T-cell (primary cell): Measurements from ENCODE around the gene PLEKHA7. TPM values are rescaled to one million over a fixed set of nuclear protein-coding genes. Genes with fewer than 3 reads are reported as not detected.

Experiments
- ATAC-seq, 4 experiments: fragments of 200-7000 bp in 3 of 4; fragments of 150-1000 bp in 1 of 4; cut with Tn5 transposase; replicated peaks in 1 of 4; 1 replicate in 3 of 4; 2 replicates in 1 of 4; pipeline ENCODE4 v1.10.0; 2021; ENCODE audit warnings: moderate library complexity in 3 of 4, mild to moderate bottlenecking in 2 of 4, moderate number of reproducible peaks in 1 of 4
- CTCF ChIA-PET, 2 donors: fragments of 300-600 bp; sonication (Branson Sonifier 250); formaldehyde crosslinking; loops; one replicate each; lab custom pipeline; 2022; ENCODE audit warnings: antibody characterized with exemption in 2 of 2; lab: Charles Lee
- POLR2A ChIA-PET, 2 donors: fragments of 300-600 bp; sonication (Branson Sonifier 250); formaldehyde crosslinking; loops; one replicate each; lab custom pipeline; 2022; ENCODE audit warnings: antibody characterized with exemption in 2 of 2; lab: Charles Lee
- DNase-seq, 35 experiments: peaks; one replicate each; pipeline versions ENCODE4 v3.0.0 to v3.0.0-alpha.2; 2013 to 2023
- H3K27ac ChIP-seq: one replicate; pipeline ENCODE4 v1.5.1; 2013; ENCODE audit warnings: low read length
- H3K27me3 ChIP-seq, 2 experiments: replicated peaks in 1 of 2; 1 replicate in 1 of 2; 2 replicates in 1 of 2; pipeline versions ENCODE4 v1.6.1 to v1.7.0; 2013; ENCODE audit warnings: low read length in 1 of 2, mixed read lengths in 1 of 2; ENCODE audit not compliant: control insufficient read depth in 2 of 2, insufficient read depth in 2 of 2; ENCODE audit errors: extremely low read depth in 1 of 2
- H3K36me3 ChIP-seq, 2 donors: 1 replicate in 1 of 2; 2 replicates in 1 of 2; pipeline versions ENCODE4 v1.6.1 to v1.7.0; 2013; ENCODE audit warnings: low read length in 1 of 2; ENCODE audit not compliant: control insufficient read depth in 2 of 2, insufficient read depth in 1 of 2; ENCODE audit errors: extremely low read depth in 1 of 2
- H3K4me1 ChIP-seq, 2 experiments: 1 replicate in 1 of 2; 2 replicates in 1 of 2; pipeline versions ENCODE4 v1.6.1 to v1.7.0; 2013; ENCODE audit warnings: low read length in 2 of 2, mixed read lengths in 1 of 2; ENCODE audit not compliant: insufficient read depth in 2 of 2, control insufficient read depth in 1 of 2; ENCODE audit errors: extremely low read depth in 1 of 2
- H3K4me3 ChIP-seq, 2 donors: 1 replicate in 1 of 2; 2 replicates in 1 of 2; pipeline versions ENCODE4 v1.5.1 to v1.7.0; 2013; ENCODE audit warnings: mild to moderate bottlenecking in 2 of 2, low read length in 1 of 2, moderate library complexity in 1 of 2; ENCODE audit not compliant: control insufficient read depth in 1 of 2; ENCODE audit errors: extremely low read depth in 1 of 2
- H3K9me3 ChIP-seq: 2 replicates; pipeline ENCODE4 v1.7.0; 2013
- H3K27ac Mint-ChIP-seq, 2 donors: one replicate each; pipeline ENCODE4 v1.8.0; 2020 to 2021; ENCODE audit warnings: mild to moderate bottlenecking in 2 of 2, mixed read lengths in 2 of 2
- H3K27me3 Mint-ChIP-seq, 2 donors: one replicate each; pipeline ENCODE4 v1.8.0; 2021 to 2022; ENCODE audit warnings: mixed read lengths in 2 of 2
- H3K36me3 Mint-ChIP-seq: one replicate; pipeline ENCODE4 v1.8.0; 2021; ENCODE audit warnings: mixed read lengths
- H3K4me1 Mint-ChIP-seq, 3 donors: one replicate each; pipeline ENCODE4 v1.8.0; 2020 to 2022; ENCODE audit warnings: mixed read lengths in 3 of 3, mild to moderate bottlenecking in 1 of 3
- H3K4me3 Mint-ChIP-seq, 3 donors: one replicate each; pipeline ENCODE4 v1.8.0; 2020 to 2022; ENCODE audit warnings: mild to moderate bottlenecking in 3 of 3, mixed read lengths in 3 of 3, moderate library complexity in 3 of 3
- H3K9me3 Mint-ChIP-seq, 3 donors: one replicate each; pipeline ENCODE4 v1.8.0; 2020 to 2022; ENCODE audit warnings: mixed read lengths in 3 of 3
- WGBS: methylation state at CpG from one replicate; pipeline ENCODE4 v1.1.5; 2013; ENCODE audit warnings: missing lambda C conversion rate; ENCODE audit not compliant: insufficient coverage; 5-methylcytosine and 5-hydroxymethylcytosine counted together
- total RNA-seq, 35 experiments: library from RNA in 6 of 35; stranded (reverse) in 6 of 35; fragments of 120-200 nt in 1 of 35; gene quantifications; one replicate each; pipeline versions ENCODE4 v1.2.1 to v1.2.4 and lab custom pipeline; 2013 to 2026

Gene PLEKHA7
- total RNA-seq, 5 donors from 2014 or later (not counting 1 experiment from before 2014, with no cell fraction given) = 4.8 to 8.8 (median 5.8) TPM

- Mint-ChIP-seq H3K36me3 (peaks cover 5% of the 10 kb centered on the region), H3K27me3 (no peaks in the 10 kb centered on the region), H3K9me3 (no peaks in the 10 kb centered on the region), H3K4me1 (peaks cover 19 to 20% (median 20%) of the 10 kb centered on the region in 3 donors), H3K4me3 (no peak overlapping the region), H3K27ac (no peak overlapping the region)
- 83% methylated on average over 4 of the region's 5 CpGs for WGBS
- peaks cover 0 to 17% of the 10 kb centered on the region in 2 experiments for H3K4me1 ChIP-seq
- no peaks in the 10 kb centered on the region for H3K36me3 ChIP-seq
- ChIA-PET POLR2A (no interaction called here), CTCF (no interaction called here)
- H3K27me3 ChIP-seq = no peaks in the 10 kb centered on the region
- ATAC-seq (no peak), DNase-seq (no peak)
- H3K4me3 ChIP-seq = no peak overlapping the region
- H3K9me3 ChIP-seq = no peaks in the 10 kb centered on the region
- H3K27ac ChIP-seq = no peak overlapping the region
Measured at GRCh38 chr11:16982256-16982671, 31.9 kb downstream of the PLEKHA7 start.

GRCh38 chr11:16981651-16982194 lies 32.5 kb downstream of the PLEKHA7 start:
- no peak overlapping the region for H3K4me3 ChIP-seq
- no peaks in the 10 kb centered on the region for H3K27me3 ChIP-seq
- H3K27ac Mint-ChIP-seq = no peak overlapping the region
- H3K27me3 Mint-ChIP-seq = no peaks in the 10 kb centered on the region
- CTCF ChIA-PET = no interaction called here
- no peaks in the 10 kb centered on the region for H3K9me3 Mint-ChIP-seq
- POLR2A ChIA-PET = no interaction called here
- WGBS = 87% methylated on average over 6 of the region's 9 CpGs
- H3K4me1 ChIP-seq = peaks cover 0 to 12% of the 10 kb centered on the region in 2 experiments
- ATAC-seq (no peak), DNase-seq (no peak)
- H3K4me1 Mint-ChIP-seq = peaks cover 13 to 16% (median 15%) of the 10 kb centered on the region in 3 donors
- H3K36me3 ChIP-seq = no peaks in the 10 kb centered on the region
- H3K27ac ChIP-seq = no peak overlapping the region
- H3K4me3 Mint-ChIP-seq = no peak overlapping the region
- H3K36me3 Mint-ChIP-seq = peaks cover 5% of the 10 kb centered on the region
- H3K9me3 ChIP-seq = no peaks in the 10 kb centered on the region

- H3K9me3 Mint-ChIP-seq = no peaks in the 10 kb centered on the region
- DNase-seq (no peak), ATAC-seq (no peak)
- no peaks in the 10 kb centered on the region for H3K27me3 Mint-ChIP-seq
- no peak overlapping the region for H3K27ac Mint-ChIP-seq
- ChIA-PET CTCF (no interaction called here), POLR2A (no interaction called here)
- Histone ChIP-seq H3K4me3 (no peak overlapping the region), H3K36me3 (no peaks in the 10 kb centered on the region), H3K27me3 (no peaks in the 10 kb centered on the region), H3K27ac (no peak overlapping the region), H3K4me1 (no peaks in the 10 kb centered on the region), H3K9me3 (no peaks in the 10 kb centered on the region)
- H3K4me3 Mint-ChIP-seq = no peak overlapping the region
- peaks cover 5% of the 10 kb centered on the region for H3K36me3 Mint-ChIP-seq
- H3K4me1 Mint-ChIP-seq = no peaks in the 10 kb centered on the region
- WGBS = 85% methylated on average over 7 of the region's 8 CpGs
Measured at GRCh38 chr11:16979703-16980622, 34.3 kb downstream of the PLEKHA7 start.

- Histone ChIP-seq H3K4me3 (no peak overlapping the region), H3K36me3 (no peaks in the 10 kb centered on the region), H3K27ac (no peak overlapping the region), H3K4me1 (no peaks in the 10 kb centered on the region), H3K9me3 (no peaks in the 10 kb centered on the region), H3K27me3 (no peaks in the 10 kb centered on the region)
- H3K9me3 Mint-ChIP-seq = no peaks in the 10 kb centered on the region
- H3K36me3 Mint-ChIP-seq = peaks cover 5% of the 10 kb centered on the region
- DNase-seq = no peak
- ChIA-PET CTCF (interaction anchor here in 1 of 2 donors (0.6 kb wide), 1 partner anchor 45 kb away, joined by 6 read pairs; no protein-coding TSS in a partner anchor), POLR2A (no interaction called here)
- H3K4me3 Mint-ChIP-seq = no peak overlapping the region
- H3K27me3 Mint-ChIP-seq = no peaks in the 10 kb centered on the region
- H3K4me1 Mint-ChIP-seq = no peaks in the 10 kb centered on the region
- H3K27ac Mint-ChIP-seq = no peak overlapping the region
- no peak for ATAC-seq
- 86% methylated on average over 1 of the region's 2 CpGs for WGBS
Measured at GRCh38 chr11:16977994-16978315, 36.3 kb downstream of the PLEKHA7 start.

GRCh38 chr11:16977136-16977993 lies 36.8 kb downstream of the PLEKHA7 start:
- Mint-ChIP-seq H3K36me3 (peaks cover 5% of the 10 kb centered on the region), H3K4me1 (no peaks in the 10 kb centered on the region), H3K4me3 (no peak overlapping the region), H3K27ac (no peak overlapping the region), H3K9me3 (no peaks in the 10 kb centered on the region), H3K27me3 (no peaks in the 10 kb centered on the region)
- Histone ChIP-seq H3K27ac (no peak overlapping the region), H3K4me1 (no peaks in the 10 kb centered on the region), H3K4me3 (no peak overlapping the region), H3K9me3 (no peaks in the 10 kb centered on the region), H3K27me3 (no peaks in the 10 kb centered on the region), H3K36me3 (no peaks in the 10 kb centered on the region)
- CTCF ChIA-PET = interaction anchor here in 1 of 2 donors (0.6 kb wide), 1 partner anchor 45 kb away, joined by 6 read pairs; no protein-coding TSS in a partner anchor
- DNase-seq (no peak), ATAC-seq (no peak)
- POLR2A ChIA-PET = no interaction called here
- WGBS = 92% methylated on average over 3 of the region's 7 CpGs

DNA sequence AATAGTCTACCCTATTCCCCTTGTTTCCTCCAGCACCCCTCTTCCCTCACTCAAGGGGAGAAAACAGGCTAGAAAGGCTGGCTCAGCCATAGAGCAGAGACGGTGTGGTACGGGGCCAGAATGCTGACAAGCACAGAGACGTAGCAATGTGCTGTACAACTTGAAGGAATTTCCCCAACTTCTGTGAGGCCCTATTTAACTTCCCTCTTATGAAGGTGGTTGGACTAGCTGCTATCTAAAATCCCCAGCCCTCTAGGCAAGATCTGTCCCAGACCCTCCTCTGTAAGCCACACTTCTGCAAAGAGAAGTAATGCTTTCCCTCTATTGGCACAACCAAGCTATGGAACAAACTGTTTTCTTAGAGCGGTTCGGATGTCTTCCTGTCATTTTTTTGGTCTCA lies 37.8 kb downstream of the PLEKHA7 start:
- Histone ChIP-seq H3K4me3 (no peak overlapping the region), H3K27me3 (no peaks in the 10 kb centered on the region), H3K36me3 (no peaks in the 10 kb centered on the region), H3K9me3 (no peaks in the 10 kb centered on the region), H3K27ac (no peak overlapping the region), H3K4me1 (no peaks in the 10 kb centered on the region)
- H3K36me3 Mint-ChIP-seq = peaks cover 5% of the 10 kb centered on the region
- H3K27me3 Mint-ChIP-seq = no peaks in the 10 kb centered on the region
- no peak overlapping the region for H3K4me3 Mint-ChIP-seq
- no CpG with 5 or more reads among the region's 5 CpGs for WGBS
- DNase-seq (no peak), ATAC-seq (no peak)
- CTCF ChIA-PET = no interaction called here
- POLR2A ChIA-PET = no interaction called here
- no peaks in the 10 kb centered on the region for H3K9me3 Mint-ChIP-seq
- no peak overlapping the region for H3K27ac Mint-ChIP-seq
- no peaks in the 10 kb centered on the region for H3K4me1 Mint-ChIP-seq
